Measurements from ENCODE around the gene PXK.
"Not testable (repeated sequence)": the region's sequence is repeated elsewhere in the genome, so short reads cannot be mapped to it uniquely, and the experiment has no call there.

The PXK gene

GRCh38 chr3:58332575-58333188 lies at the start of gene PXK:
TSS of gene PXK (plus strand) at chr3:58332892. CDS start at chr3:58332989, 97 bp downstream.
- peak; percentile 95 to 96 for ATAC-seq

- ATAC-seq = no peak
Observed at GRCh38 chr3:58285334-58285733, 47.4 kb upstream of the PXK start.

GRCh38 chr3:58287354-58287753 lies 45.3 kb upstream of the PXK start:
- no peak for ATAC-seq

- no peak for ATAC-seq
Observed at GRCh38 chr3:58288011-58288728, 44.5 kb upstream of the PXK start.

- not testable (repeated sequence) for ATAC-seq
Observed at GRCh38 chr3:58288964-58289613, 43.6 kb upstream of the PXK start.

- not testable (repeated sequence) for ATAC-seq
Observed at GRCh38 chr3:58290446-58290845, 42.2 kb upstream of the PXK start.

- no peak for ATAC-seq
Observed at GRCh38 chr3:58291671-58292338, 40.9 kb upstream of the PXK start.

GRCh38 chr3:58292866-58293265 lies 39.8 kb upstream of the PXK start:
- no peak for ATAC-seq

GRCh38 chr3:58293516-58293915 lies 39.2 kb upstream of the PXK start:
- ATAC-seq = no peak

GRCh38 chr3:58296269-58296668 lies 36.4 kb upstream of the PXK start:
- no peak for ATAC-seq

GRCh38 chr3:58296843-58297242 lies 35.8 kb upstream of the PXK start:
- no peak for ATAC-seq

GRCh38 chr3:58298190-58298589 lies 34.5 kb upstream of the PXK start:
- ATAC-seq = no peak

GRCh38 chr3:58299075-58299474 lies 33.6 kb upstream of the PXK start:
- ATAC-seq = no peak

GRCh38 chr3:58299839-58300516 lies 32.7 kb upstream of the PXK start:
- no peak for ATAC-seq

GRCh38 chr3:58305882-58306711 lies 26.6 kb upstream of the PXK start, which contains the start of the genes HTD2 and RPP14:
TSS of gene HTD2 (plus strand) at chr3:58306520. CDS start at chr3:58317614, 11,094 bp downstream.
TSS of gene RPP14 (plus strand) at chr3:58306245. CDS start at chr3:58310330, 4,085 bp downstream.
- peak; percentile 89 to 91 for ATAC-seq

- no peak for ATAC-seq
Observed at GRCh38 chr3:58307639-58308215, 25.0 kb upstream of the PXK start.

- ATAC-seq = no peak
Observed at GRCh38 chr3:58308728-58309127, 24.0 kb upstream of the PXK start.

- ATAC-seq = no peak
Observed at GRCh38 chr3:58317811-58318210, 14.9 kb upstream of the PXK start.

- ATAC-seq = no peak
Observed at GRCh38 chr3:58321791-58322190, 10.9 kb upstream of the PXK start.

- no peak for ATAC-seq
Observed at GRCh38 chr3:58322793-58323192, 9.9 kb upstream of the PXK start.
